CD1c-positive myeloid dendritic cell (primary cell): Measurements from ENCODE around the gene EEFSEC.

Experiments
- DNase-seq: peaks from one replicate; pipeline ENCODE4 v3.0.0-alpha.2; 2016; ENCODE audit errors: extremely low spot score

Gene EEFSEC

DNA sequence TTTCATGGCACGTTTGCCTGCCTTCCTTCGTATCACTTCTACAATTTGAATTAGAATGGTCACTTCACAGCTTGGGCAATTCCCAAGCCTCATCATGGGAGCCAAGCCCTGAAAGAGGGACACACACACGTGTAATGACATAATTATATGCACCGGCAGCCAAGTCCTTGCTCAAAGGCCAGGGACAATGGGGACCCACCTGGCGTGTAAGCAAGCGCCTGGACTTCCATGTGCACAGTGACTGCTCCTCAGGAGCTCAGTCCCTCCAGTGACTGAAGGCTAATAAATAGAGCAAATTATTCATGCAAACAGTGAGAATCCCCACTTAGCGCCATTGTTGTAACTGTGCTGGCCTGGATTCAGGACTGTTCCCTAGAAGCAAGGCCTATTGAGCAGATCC is 198.3 kb downstream of the EEFSEC start:
- DNase-seq = no peak

DNA sequence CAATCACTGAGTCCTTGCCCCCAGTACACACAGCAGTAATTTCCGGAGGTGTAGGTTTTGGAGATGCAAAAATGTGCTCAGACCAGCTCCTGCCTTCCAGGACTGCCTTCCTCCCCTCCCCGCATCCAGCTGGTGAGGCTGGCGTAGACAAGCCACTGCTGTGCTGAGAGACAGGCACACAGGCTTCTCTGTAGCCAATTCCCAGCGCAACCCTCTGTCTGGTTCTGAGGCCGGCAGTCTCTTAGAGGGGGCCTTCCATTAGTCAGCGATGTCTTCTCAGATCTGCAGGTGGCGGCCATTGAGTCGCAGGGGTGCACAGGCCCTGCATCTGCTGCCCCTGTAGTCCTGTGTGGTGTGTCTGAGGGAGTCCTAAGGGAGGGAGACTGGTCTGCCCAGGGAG is 199.0 kb downstream of the EEFSEC start:
- DNase-seq = no peak

DNA sequence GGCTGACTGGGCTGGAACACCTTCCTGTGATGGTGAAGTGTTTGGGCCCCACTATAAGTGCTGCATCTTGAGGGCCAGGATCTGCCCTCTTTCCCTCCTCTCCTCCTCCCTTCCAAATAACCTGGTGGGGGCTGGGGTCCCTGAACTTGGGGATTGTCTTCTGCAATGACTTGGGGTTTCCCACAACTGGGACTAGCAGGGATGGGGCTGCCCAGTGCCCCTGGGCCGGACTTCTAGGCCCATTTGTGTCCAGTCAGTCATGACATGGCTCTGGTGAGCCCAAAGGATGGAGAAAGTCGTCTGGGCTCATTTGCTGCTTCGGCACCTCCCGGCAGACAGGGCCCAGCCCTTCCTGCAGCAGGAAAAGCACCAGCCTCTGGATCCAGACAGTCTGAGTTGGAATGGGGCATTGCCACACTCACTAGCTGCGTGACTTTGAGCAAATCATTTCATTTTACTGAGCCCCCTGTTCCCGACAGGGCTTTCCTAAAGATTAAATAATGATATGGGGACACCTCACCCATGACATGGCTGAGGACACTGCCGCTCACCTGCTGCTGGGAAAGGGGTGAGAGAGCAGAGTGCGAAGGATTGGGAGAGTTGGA is 200.2 kb downstream of the EEFSEC start:
- DNase-seq = no peak

DNA sequence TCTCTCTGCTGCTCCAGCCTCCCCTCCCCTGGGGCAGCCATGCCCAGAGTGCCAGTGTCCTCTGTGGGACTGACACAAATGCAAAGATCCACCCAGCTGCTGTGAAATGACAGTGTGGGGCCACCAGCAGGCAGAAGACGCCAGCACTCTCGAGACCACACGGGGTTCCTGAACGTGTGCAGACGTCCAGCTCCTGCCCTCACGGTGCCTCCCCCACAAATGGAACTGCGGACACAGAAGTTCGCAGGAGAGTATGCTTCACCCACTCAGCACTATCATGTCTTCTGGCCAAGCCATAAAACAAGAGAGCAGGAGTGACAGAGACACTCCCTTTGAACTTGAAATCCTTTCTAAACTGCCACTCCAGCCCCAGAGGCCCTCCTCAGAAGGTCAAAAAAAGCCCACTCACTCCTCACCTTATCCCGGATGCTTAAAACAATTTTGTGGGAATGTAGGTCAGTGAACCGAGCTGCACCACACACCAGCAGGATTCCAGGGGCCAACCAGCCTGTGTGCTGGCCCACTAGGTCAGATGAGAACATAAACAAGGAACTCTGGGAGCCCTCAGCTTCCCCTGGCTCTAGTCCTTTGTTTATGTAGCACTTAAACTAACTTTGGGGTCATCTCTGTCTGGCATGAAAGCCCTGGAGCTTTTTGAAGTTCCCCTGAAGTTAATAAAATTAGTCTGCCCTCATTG is 200.9 kb downstream of the EEFSEC start:
- no peak for DNase-seq

DNA sequence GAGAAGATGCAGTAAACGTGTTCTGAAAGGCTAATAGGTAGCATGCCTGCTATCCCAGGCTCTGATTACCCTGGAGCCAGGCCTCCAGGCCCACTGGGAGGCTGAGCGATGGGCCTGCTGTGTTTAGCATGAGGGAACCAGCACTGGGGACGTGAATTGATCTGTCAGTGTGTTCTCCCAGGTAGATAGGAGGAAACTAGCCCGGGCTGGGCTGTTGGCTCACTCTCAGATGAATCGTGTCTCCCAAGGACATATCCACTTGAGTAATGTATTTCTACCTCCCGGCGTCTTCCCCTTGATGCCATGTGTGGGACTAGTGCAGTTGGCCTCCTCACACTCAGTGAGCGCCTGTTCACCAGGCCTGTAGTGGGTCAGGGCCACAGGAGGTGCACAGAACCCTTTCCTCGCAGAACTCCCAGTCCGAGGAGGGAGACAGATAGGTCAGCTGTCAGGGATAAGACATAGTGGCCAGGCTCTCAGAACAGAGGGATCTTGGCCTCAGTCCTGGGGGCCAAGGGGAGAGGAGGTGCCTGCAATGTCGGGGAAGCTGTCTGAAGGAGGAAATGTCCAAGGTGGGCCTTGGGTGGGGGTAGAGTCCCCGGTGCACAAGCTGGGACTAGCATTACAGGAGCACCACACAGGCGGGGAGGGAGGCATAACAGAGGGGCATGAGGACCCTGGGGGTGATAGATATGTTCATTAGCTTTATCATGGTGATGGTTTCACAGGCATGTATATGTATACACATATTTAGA is 201.7 kb downstream of the EEFSEC start:
- DNase-seq = no peak

DNA sequence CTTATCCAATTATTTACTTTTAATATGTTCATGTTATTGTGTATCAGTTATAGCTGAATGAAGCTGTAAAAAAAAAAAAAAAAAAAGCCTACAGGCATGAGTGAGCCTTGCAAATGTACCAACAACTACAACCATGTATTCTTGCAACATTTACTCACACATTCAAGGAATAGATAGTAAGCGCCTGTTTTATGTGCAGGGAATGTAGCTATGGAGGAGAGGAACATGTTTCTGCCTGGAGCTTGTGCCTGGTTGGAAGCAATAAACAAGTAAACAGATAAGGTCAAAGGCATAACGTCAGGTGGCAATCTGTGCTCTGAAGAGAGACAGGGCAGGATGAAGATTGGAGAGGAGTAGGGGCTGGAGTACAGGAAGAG is 202.2 kb downstream of the EEFSEC start:
- no peak for DNase-seq

DNA sequence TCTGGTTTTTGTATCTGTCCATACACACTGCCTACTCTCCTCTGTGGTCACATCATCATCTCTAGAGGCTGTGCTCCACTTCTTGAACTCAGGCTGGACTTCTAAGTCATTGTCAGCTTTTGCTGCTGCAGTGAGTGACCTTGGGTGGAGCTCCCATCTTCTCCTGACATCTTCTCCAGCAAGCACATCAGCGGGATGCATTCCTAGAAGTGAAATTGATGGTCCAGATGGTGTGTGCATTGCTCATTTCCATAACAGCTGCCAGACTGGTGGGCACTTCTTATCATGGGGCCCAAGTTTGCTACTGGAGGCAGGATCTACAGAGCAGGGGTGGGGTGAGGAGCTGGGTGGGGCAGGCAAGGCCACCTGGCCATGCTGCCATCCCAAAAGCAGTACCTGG is 203.5 kb downstream of the EEFSEC start:
- no peak for DNase-seq

DNA sequence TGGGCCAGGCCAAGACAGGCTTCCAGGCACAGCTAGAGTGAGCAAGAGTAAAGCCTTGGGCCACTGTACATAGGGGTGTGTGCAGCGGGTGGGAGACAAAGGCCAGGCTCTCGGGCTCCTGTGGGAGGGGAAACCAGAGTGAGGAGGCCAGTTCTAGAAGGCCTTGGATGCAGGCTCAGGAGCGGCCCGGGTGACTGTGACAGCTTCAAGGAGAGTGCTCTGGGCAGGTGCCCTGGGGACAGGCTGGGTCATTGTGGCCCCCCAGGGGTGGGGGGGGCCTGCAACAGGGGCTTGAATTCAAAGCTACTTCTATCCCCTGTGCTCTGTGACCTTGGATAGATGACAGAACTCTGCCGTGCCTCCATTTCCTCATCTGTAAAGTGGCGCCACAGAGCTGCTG is 204.3 kb downstream of the EEFSEC start:
- no peak for DNase-seq

DNA sequence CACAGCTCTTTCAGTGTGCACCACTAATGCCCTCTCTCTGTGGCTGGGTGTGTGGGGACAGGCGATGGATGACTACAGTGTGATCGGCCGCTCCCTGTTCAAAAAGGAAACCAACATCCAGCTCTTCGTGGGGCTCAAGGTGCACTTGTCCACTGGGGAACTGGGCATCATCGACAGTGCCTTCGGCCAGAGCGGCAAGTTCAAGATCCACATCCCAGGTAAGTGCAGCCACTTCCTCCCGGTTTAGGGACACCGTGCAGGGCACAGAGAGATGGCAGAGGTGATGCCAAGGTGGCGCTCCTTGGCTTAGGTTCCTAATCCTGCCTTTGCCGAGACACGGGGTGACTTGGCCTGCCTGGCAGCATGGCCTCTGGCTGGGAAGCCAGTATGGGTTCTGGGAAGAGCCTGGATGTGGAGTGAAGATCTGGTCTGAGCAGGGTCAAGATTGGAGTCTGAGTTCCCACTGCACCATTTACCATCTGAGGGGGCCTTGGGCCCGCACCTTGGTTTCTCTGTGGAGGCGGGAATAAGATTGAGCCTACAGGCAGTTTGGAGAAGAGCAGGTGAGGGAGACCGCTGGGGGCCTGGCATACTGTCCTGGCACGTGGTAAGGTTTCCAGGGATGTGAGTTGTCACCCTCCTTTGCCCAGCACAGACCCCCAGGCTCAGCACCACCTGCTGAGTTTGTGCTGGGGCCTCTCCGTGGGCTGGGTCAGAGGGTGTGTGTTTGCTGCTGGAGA is 205.0 kb downstream of the EEFSEC start:
- DNase-seq = no peak

DNA sequence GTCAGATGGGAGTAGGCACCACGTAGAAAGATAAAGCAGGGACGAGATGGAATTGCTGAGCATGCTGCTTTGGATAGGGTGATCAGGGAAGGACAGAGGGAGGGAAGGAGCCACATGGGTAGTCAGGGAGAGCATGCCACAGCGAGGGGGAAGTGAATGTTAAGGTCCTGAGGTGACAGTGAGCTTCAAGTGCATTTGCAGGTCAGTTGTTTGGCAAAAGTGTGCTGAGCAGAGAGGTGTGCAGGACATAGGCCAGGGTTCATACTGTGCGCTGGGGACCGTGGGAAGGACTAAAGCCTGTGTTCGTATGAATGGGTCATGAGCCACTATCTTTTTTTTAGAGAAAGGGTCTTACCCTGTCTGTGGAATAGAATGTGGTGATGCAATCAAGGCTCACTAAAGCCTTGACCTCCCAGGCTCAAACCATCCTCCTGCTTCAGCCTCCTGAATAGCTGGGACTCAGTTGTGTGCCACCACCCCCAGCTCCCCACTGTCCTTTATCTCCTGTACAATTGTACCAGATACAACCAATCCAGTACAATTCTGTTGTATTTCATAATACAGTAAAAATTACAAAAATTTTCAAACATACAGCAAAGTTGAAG is 205.9 kb downstream of the EEFSEC start:
- DNase-seq = no peak

DNA sequence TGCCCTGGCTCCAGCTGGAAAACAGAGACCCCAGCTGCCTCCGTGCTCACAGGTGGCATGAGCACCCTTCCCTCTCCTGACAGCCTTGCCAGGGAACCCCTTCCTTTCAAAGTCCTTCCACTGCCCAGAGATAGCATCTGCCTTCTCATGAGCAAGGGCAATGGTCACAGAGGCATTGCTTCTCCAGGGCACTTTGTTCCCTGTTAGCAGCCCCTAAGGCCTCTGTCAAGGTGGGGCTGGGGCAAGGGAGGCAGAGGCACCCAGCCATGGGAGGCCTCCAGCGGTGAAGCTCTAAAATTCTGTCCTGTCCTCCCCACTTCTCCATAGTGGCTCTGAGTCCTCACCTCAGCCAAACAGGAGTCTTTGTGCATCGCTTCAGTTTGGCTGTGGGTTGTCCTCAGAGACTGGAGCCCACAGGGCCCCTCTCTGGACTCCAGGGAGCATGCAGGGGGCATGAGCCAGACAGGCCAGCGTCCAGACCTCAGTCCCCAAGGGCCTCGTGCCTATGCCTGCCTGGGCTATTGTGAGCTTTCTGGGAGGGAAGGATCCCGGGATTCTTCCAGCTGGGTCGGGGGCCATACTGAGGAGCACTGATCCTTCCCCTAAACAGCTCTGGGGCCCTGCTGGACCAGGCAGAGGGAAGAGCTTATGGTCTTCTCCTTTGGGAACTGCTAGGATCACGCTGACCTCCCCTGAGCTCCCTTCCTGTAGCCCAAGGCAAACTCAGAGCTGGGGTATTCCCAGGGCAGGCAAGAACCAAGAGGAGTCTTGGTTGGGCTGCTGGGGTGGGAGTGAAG is 206.8 kb downstream of the EEFSEC start:
- no peak for DNase-seq

DNA sequence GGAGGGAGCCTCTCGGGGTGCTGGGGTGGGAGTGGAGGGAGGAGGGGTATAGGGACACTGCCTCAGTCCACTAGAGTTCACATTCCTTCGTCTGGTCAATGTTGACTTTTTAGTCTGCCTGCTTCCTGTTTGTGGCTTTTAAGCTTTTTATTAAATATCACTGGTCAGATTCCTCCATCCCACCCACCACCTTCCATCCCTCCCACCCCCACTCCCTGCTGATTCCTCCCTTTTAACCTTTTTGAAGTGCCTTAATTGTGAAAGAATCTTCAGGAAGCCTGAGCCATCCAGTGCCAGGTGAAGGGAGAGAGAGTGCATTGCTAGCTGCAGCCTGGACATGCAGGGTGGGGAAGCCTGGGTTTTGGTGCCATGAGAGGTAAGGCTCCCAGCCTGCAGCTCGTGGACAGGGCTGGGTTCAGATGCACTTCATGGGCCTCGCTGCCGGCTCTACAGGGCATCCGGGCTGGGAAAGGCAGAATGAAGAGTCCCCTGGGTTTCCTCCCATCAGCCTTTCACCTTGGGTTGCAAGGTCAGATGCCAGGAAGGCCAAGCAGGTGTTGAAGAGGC is 207.5 kb downstream of the EEFSEC start:
- DNase-seq = no peak

DNA sequence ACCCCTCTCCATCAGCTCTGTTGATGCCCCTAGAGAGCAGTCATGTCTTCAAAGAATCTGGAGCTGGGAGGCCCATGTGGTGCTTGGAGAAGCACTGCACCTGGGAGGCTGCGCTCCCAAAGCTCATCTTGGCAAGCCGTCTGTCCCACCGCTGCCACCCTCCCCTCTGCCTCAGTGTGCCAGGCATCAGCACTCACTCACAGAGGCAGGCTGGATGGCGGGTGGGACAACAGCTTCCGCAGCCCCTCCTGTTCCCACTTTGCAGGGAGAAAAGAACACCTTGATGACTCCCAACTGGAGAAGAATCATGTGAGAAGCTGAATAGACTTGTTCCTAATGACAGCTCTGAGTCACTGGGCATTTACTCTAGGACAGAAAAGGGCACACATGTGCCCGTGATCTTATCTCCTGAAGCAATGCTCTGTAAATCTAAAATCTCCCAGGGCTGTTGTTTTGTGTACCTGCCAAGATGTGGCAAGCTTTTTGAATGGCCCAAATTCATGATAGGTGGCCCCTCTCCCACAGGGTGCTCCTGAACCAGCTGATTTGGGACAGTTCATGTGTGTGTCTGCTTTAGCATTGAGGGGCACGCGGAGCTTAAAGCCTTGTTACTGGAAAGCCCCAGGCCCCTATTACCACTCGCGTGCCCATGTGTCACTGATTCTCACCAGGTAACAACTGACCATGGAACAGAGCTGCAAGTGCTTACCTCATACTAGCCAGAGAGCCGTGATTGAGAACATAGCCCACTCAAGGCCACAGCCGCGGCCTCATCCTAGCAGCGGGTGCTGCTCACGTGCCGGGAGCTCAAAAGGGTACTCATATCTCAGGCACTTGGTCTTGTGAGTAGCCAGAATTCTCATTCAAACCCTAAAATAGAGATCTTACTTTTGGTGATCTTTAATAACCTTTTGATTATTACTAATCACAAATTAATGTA is 209.0 kb downstream of the EEFSEC start:
- no peak for DNase-seq

DNA sequence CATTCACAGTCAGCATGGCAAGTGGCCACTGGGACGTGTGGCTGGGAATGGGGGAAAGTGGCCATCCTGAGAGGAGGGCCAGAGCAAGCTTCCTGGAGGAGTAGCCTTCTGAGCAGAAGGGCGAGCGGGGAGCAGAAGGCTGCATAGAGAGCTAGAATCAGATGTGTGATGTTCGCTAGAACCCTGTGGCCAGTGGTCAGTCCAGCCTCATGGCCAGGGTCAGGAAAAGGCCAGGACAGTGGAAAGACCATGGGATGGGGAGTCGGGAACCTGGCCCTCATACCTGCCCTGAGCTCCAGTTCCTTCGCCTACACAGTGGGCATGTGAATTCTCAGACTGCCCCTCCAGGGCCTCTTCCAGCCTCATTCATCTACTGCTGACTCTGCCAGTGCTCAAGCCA is 211.0 kb downstream of the EEFSEC start:
- no peak for DNase-seq

DNA sequence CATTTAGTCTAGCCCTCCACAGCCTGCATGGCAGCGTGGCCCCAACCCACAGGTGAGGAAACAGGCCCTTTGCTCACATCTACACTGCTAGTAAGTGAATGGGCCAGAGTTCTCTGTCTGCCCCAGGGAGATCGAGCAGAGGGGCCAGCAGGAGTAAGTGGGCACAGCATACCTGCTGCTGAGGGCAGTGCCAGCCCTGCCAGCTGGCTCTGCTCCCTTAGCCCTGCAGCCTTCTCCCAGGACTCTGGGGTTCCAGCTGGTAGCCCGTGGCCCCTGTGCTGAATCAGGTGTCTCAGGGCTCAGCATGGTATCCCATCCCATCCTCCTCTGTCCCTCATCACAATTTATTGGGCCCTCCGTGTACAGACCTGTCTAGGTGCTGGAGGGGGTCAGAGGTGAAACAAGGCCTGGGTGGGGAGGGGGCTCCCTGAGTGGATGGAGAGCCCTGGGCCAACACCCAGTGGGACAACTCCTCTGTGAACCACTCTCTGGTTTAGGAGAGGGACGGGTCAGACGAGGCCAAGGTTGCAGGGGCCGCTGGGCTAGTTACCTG is 211.6 kb downstream of the EEFSEC start:
- no peak for DNase-seq

DNA sequence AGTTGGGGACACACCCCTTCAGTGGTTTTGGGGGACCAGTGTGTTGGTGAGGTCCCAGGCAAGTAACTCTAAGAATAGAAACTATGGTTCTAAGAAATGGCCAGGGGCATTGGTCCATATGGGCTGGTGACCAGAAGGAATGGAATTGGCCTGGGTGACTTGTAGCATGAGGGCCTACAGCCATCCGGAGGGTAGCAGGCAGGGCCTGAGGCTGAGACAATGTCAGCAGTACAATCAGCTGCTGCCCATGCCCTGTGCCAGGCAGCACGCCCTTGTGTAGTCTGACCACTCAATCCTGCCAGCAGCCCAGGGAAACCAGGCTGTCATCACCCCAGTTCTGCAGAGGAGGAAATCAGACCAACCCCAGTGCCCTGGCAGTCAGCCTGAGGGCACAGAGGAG is 212.9 kb downstream of the EEFSEC start:
- no peak for DNase-seq

DNA sequence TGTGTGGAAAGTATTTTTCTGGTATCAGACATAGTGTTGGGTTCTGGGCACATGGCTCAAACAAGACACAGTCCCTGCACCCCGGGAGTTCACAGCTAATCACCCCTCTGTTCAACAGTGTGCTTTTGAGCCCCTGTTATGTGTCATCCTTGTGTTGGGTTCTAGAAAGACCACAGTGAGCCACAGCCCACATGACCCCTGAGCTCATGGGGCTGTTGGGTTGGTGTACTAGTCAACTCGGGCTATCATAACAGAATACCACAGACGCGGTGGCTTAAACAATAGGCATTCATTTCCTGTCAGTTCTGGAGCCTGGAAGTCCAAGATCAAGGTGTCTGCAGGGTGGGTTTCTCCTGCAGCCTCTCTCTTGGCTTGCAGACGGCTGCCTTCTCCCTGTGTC is 213.4 kb downstream of the EEFSEC start:
- no peak for DNase-seq

DNA sequence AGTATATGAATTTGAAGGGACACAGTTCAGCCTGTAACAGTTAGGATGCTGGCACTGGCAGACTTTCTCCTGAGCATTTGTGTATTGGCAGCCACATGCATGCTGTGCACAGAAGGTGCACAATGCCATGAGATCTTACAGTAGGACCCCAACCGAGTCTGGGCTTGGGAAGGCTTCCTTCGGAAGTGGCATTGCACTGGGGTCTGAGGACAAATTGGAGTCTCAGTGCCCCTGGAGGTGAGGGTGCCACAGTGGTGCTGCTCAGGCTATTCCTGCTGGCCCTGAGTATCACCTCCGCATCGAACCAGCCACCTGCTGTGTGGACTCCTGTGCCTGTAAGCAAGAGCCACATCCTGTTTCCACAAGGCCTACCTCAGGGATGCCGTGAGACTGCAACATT is 213.9 kb downstream of the EEFSEC start:
- DNase-seq = no peak

DNA sequence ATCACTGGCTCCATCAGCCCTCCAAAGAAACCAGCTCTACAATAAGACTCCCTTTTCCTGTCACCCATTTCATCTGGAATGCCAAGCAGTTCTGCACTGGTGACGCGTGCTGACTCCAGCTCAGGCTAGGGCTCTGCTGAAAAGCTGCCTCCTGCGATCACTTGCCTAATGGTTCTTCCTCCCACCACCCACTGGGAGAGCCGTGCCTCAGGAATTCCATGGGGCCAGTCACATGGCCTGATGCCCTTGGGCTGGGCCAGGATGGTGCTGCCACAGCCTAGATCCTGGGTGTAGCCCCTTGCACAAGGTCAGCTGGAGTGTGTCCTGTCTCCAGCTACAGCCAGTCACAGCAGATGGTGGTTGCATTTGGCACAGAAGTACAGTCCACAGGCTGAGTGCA is 214.5 kb downstream of the EEFSEC start:
- no peak for DNase-seq

DNA sequence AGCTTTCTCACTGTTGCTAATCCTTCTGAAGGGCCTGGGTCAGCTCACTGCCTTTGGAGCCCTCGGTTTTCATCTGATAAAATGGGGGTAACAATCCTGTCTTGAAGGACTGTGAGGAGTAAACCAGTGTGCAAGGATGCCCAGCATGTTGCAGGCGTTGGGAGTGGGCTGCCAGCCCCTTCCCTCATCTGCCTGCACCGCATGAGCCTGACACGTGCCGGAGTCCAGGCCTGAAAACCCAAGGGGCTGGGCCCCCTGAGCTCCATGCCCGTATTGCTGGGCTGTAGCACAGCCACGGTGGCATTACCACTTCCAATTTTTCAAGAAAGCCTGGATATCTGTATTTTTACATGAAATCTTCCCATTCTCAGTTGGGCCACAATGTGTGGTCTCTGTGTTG is 215.3 kb downstream of the EEFSEC start:
- DNase-seq = no peak
